GM18951 (cell line): ENCODE results near the gene PRPS1.
A peak's percentile ranks its signal among the peaks of the same experiment; 100 is the strongest.
"Not testable (repeated sequence)": the region's sequence is repeated elsewhere in the genome, so short reads cannot be mapped to it uniquely, and the experiment has no call there.

Experiments
- POLR2A ChIP-seq: IDR thresholded peaks from 4 replicates; pipeline ENCODE4 v1.6.1; 2011; ENCODE audit warnings: mild to moderate bottlenecking; ENCODE audit not compliant: insufficient read length, insufficient read depth; ENCODE audit errors: extremely low read depth
- in situ Hi-C: fragments of 300-500 bp; cut with MboI; formaldehyde crosslinking; loops from one replicate; pipeline ENCODE4 v1.12.0; 2022; ENCODE audit warnings: low sequenced_read_pairs, mixed read lengths, inconsistent platforms; ENCODE audit not compliant: unreplicated experiment

Gene PRPS1

GRCh38 chrX:107627838-107628661 is at the start of gene PRPS1:
Gene PRPS1, plus strand, starts transcription at chrX:107628510. Its CDS starts 119 bp downstream, at chrX:107628629.
- in situ Hi-C loops, result no loop called here
- TF ChIP-seq POLR2A, result peak; percentile 66

- no peak for TF ChIP-seq POLR2A
- in situ Hi-C loops, result no loop called here
Observed at GRCh38 chrX:107579956-107580355, 48.4 kb upstream of the PRPS1 start.

- in situ Hi-C loops, result no loop called here
- no peak for TF ChIP-seq POLR2A
Observed at GRCh38 chrX:107581923-107582322, 46.4 kb upstream of the PRPS1 start.

- in situ Hi-C loops, result no loop called here
Observed at GRCh38 chrX:107589243-107589642, 39.1 kb upstream of the PRPS1 start.

GRCh38 chrX:107596651-107597050 is 31.7 kb upstream of the PRPS1 start:
- TF ChIP-seq POLR2A, result no peak
- in situ Hi-C loops, result no loop called here

More at GRCh38 chrX:107589243-107589642, 39.1 kb upstream of the PRPS1 start:
- TF ChIP-seq POLR2A, result no peak

- in situ Hi-C loops, result no loop called here
- TF ChIP-seq POLR2A, result no peak
Observed at GRCh38 chrX:107597264-107597663, 31.0 kb upstream of the PRPS1 start.

- no peak for TF ChIP-seq POLR2A
- in situ Hi-C loops, result no loop called here
Observed at GRCh38 chrX:107597791-107598190, 30.5 kb upstream of the PRPS1 start.

- in situ Hi-C loops, result no loop called here
- no peak for TF ChIP-seq POLR2A
Observed at GRCh38 chrX:107599450-107599861, 28.9 kb upstream of the PRPS1 start.

GRCh38 chrX:107600366-107600765 is 27.9 kb upstream of the PRPS1 start:
- no peak for TF ChIP-seq POLR2A
- in situ Hi-C loops, result no loop called here

- in situ Hi-C loops, result no loop called here
- no peak for TF ChIP-seq POLR2A
Observed at GRCh38 chrX:107601326-107601725, 27.0 kb upstream of the PRPS1 start.

- in situ Hi-C loops, result no loop called here
- no peak for TF ChIP-seq POLR2A
Observed at GRCh38 chrX:107601759-107602158, 26.6 kb upstream of the PRPS1 start.

- in situ Hi-C loops, result no loop called here
Observed at GRCh38 chrX:107602694-107603239, 25.5 kb upstream of the PRPS1 start.

GRCh38 chrX:107603429-107604159 is 24.7 kb upstream of the PRPS1 start:
- in situ Hi-C loops, result no loop called here
- TF ChIP-seq POLR2A, result no peak

More at GRCh38 chrX:107602694-107603239, 25.5 kb upstream of the PRPS1 start:
- no peak for TF ChIP-seq POLR2A

GRCh38 chrX:107609061-107609460 is 19.2 kb upstream of the PRPS1 start:
- in situ Hi-C loops, result not testable (repeated sequence)

GRCh38 chrX:107610667-107611066 is 17.6 kb upstream of the PRPS1 start:
- in situ Hi-C loops, result no loop called here

More at GRCh38 chrX:107610667-107611066, 17.6 kb upstream of the PRPS1 start:
- no peak for TF ChIP-seq POLR2A
